ENCODE results near the gene TMEM106B. TPM values are rescaled to one million over a fixed set of nuclear protein-coding genes. Genes with fewer than 3 reads are reported as not detected.

The TMEM106B gene
- total and polyA plus RNA-seq, 12 donors: 10.7 to 308 (median 92.9) TPM

DNA sequence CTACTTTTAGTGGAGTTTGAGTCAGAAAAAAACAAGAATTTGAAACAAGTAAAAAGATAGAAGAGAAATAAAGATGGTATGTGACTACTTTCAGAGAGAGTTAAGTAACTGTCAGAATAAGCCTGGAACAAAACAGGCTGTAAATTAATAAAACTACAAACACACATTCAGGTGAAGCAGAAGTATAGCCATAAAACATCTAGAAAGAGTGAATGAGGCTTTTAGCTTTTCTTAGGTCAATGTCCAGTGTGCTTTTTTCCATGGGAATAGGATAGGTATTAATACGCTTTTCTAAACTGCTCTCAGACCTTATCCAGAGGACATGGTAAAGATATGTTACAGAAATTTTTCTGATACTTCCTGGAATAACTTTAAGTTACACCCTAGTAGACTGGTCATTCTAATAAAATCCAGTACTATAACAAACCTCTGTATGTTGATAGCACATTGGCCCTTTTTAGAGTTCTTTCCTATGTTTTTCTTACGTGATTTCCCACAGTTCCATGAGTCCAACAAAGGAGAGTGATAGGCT lies 23.3 kb downstream of the TMEM106B start:
- H3K27ac ChIP-seq: no peak overlapping the region
- intact Hi-C loops (cut with DNase I): no loop called here
- H3K4me3 ChIP-seq: no peak overlapping the region
- H3K4me1 ChIP-seq (replicated peaks in 1 of 2): no peaks in the 10 kb centered on the region
- no peaks in the 10 kb centered on the region for H3K9me3 ChIP-seq (replicated peaks in 1 of 3)
- H3K27me3 ChIP-seq: no peaks in the 10 kb centered on the region
- H3K36me3 ChIP-seq (replicated peaks in 1 of 2): peaks cover 0 to 14% of the 10 kb centered on the region in 2 donors
- no peak for TF ChIP-seq POLR2A (IDR thresholded peaks at IDR 0.05)
- TF ChIP-seq, protein P1, sequence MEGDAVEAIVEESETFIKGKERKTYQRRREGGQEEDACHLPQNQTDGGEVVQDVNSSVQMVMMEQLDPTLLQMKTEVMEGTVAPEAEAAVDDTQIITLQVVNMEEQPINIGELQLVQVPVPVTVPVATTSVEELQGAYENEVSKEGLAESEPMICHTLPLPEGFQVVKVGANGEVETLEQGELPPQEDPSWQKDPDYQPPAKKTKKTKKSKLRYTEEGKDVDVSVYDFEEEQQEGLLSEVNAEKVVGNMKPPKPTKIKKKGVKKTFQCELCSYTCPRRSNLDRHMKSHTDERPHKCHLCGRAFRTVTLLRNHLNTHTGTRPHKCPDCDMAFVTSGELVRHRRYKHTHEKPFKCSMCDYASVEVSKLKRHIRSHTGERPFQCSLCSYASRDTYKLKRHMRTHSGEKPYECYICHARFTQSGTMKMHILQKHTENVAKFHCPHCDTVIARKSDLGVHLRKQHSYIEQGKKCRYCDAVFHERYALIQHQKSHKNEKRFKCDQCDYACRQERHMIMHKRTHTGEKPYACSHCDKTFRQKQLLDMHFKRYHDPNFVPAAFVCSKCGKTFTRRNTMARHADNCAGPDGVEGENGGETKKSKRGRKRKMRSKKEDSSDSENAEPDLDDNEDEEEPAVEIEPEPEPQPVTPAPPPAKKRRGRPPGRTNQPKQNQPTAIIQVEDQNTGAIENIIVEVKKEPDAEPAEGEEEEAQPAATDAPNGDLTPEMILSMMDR (IDR thresholded peaks at IDR 0.05): no peak
- 93 to 100% (median 97%) methylated on average over 2 of the region's 2 CpGs for WGBS, 4 donors
- no peak for DNase-seq

DNA sequence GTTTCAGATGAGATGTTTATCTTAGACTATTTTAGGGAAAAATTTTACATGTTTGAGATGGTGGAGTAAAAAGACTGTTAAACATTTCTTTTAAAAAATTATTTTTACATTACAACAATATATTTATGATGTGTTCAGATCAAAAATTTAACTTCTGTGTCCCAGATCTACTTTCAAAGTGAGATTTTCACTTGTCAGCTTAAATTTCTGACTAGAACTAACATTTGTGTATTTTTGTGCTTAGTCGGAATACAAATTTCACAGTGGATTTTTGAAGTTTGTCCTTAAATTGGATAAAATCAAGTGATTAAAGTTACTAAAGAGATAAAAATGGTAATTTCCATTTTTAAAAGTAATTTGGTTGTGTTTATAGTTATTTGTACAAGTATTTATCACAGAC lies 24.9 kb downstream of the TMEM106B start:
- H3K4me1 ChIP-seq (replicated peaks in 1 of 2): no peaks in the 10 kb centered on the region
- no peak overlapping the region for H3K4me3 ChIP-seq
- peaks cover 0 to 6% of the 10 kb centered on the region in 2 donors for H3K36me3 ChIP-seq (replicated peaks in 1 of 2)
- no peak for TF ChIP-seq POLR2A (IDR thresholded peaks at IDR 0.05)
- TF ChIP-seq, protein P1 (IDR thresholded peaks at IDR 0.05): no peak
- DNase-seq: no peak
- H3K9me3 ChIP-seq (replicated peaks in 1 of 3): no peaks in the 10 kb centered on the region
- 96 to 100% (median 97%) methylated on average over 1 of the region's 1 CpG for WGBS, 4 donors
- H3K27me3 ChIP-seq: no peaks in the 10 kb centered on the region
- H3K27ac ChIP-seq: no peak overlapping the region
- intact Hi-C loops (cut with DNase I): no loop called here

DNA sequence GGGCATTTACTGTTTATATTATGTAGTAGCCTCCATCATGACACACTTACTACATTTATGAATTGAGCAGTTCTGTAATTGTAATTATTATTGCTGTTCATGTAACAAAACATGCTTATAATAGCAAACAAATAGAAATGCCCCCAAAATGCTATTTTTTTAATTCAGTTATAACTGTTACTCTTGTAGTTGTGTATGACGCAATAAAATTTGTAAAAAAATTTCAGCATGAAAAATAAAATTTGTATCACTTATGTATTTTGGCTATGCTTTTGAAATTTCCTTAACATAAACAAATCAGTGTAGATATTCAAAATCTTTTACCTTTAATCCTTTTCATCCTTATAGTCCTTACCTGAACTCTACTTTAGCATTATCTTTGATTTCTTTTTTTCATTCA lies 25.9 kb downstream of the TMEM106B start:
- TF ChIP-seq, protein P1 (IDR thresholded peaks at IDR 0.05): no peak
- no peak for TF ChIP-seq POLR2A (IDR thresholded peaks at IDR 0.05)
- Histone ChIP-seq H3K27ac (no peak overlapping the region), H3K4me1 (replicated peaks in 1 of 2) (no peaks in the 10 kb centered on the region), H3K27me3 (no peaks in the 10 kb centered on the region), H3K4me3 (no peak overlapping the region), H3K9me3 (replicated peaks in 1 of 3) (no peaks in the 10 kb centered on the region), H3K36me3 (replicated peaks in 1 of 2) (peaks cover 0 to 2% of the 10 kb centered on the region in 2 donors)
- 50 to 100% (median 98%) methylated on average over 1 of the region's 1 CpG for WGBS, 4 donors
- intact Hi-C loops (cut with DNase I): no loop called here
- no peak for DNase-seq

DNA sequence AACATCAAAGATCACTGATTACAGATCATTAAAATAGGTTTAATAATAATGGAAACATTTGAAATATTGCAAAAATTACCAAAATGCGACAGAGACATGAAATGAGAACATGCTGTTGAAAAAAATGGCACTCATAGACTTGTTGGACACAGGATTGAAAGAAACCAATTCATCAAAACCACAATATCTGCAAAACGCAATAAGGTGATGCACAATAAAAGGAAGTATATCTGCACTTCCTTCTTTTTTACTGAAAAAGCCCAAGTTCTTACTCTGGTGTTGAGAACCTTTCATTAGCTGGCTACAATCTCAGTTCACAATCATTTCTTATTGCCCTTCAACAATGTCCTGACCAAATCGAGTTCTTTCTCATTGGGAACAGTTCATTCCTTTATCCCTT lies 28.7 kb downstream of the TMEM106B start:
- intact Hi-C loops (cut with DNase I): no loop called here
- no peaks in the 10 kb centered on the region for H3K9me3 ChIP-seq (replicated peaks in 1 of 3)

More for the DNA sequence above, 28.7 kb downstream of the TMEM106B start:
- Histone ChIP-seq H3K27me3 (no peaks in the 10 kb centered on the region), H3K36me3 (replicated peaks in 1 of 2) (no peaks in the 10 kb centered on the region), H3K27ac (no peak overlapping the region), H3K4me1 (replicated peaks in 1 of 2) (no peaks in the 10 kb centered on the region), H3K4me3 (no peak overlapping the region)
- DNase-seq: no peak
- 80 to 86% (median 81%) methylated on average over 3 of the region's 3 CpGs for WGBS, 4 donors
- TF ChIP-seq, protein P1 (IDR thresholded peaks at IDR 0.05): no peak
- no peak for TF ChIP-seq POLR2A (IDR thresholded peaks at IDR 0.05)
